HG03196 (cell line): Measurements from ENCODE around the gene BGN.

Experiments
- ATAC-seq: cut with Tn5 transposase; IDR thresholded peaks from one replicate; pipeline ENCODE4 v1.9.1; 2021; ENCODE audit not compliant: unreplicated experiment

Gene BGN

GRCh38 chrX:153481043-153481442, 13.7 kb upstream of the BGN start:
- ATAC-seq: no peak

- ATAC-seq: no peak
These were observed 12.3 kb upstream of the BGN start for GRCh38 chrX:153482376-153483015.

GRCh38 chrX:153485396-153486080, 9.2 kb upstream of the BGN start:
- ATAC-seq: no peak

DNA sequence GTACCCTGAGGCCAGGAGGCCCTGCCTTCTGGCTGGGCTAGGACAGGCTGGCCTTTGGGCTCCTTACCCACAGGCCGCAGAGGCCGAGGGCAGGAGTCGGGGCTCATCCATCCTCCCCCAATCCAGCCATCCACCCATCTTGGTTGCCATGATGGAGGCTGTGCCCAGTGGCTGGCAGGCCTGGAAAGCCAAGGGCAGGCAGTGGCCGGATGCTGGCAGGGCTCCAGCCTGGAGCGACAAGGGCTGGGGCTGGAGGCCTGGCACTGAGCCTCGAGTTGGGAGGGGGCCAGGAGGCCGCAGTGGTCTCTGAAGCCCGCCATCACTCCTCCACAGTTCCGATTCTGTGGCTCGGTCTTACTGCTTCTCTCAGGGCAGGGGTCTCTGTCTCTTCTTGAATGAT, 8.6 kb upstream of the BGN start:
- ATAC-seq: no peak

- ATAC-seq: no peak
These were observed 7.1 kb upstream of the BGN start for GRCh38 chrX:153487590-153488071.

GRCh38 chrX:153488231-153488914, 6.4 kb upstream of the BGN start:
- no peak for ATAC-seq

GRCh38 chrX:153490217-153490930, 4.4 kb upstream of the BGN start:
- no peak for ATAC-seq

DNA sequence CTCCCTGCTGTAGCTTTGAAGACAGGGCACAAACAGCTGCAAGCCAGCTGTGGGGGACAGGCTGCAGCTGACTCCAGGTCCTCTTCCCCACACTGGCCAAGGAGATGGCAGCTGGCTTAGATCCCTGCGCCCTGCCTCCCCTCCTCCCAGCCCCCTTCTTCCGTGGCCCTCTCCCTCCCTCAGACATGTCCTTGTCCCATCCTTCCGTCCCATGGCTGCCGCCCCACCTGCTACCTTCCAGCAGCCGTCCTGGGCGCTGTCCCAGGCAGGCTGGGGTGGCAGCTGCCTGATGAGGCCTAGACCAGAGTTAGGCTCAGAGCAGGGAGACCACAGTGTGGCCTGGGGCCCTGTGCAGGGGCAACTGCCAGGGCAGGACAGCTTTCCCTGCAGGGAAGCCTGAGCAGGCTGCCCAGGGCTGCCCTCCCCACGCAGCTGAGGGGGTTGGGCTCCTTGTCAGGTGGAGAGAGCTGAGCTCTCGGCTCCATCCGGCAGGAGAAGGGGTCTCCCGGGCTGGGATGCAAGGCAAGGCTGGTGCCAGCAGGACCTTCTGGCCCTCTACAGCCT, 3.3 kb upstream of the BGN start:
- ATAC-seq: no peak

- no peak for ATAC-seq
These were observed 2.9 kb upstream of the BGN start for GRCh38 chrX:153491918-153492317.

- ATAC-seq: no peak
These were observed 2.2 kb upstream of the BGN start for GRCh38 chrX:153492543-153492942.

DNA sequence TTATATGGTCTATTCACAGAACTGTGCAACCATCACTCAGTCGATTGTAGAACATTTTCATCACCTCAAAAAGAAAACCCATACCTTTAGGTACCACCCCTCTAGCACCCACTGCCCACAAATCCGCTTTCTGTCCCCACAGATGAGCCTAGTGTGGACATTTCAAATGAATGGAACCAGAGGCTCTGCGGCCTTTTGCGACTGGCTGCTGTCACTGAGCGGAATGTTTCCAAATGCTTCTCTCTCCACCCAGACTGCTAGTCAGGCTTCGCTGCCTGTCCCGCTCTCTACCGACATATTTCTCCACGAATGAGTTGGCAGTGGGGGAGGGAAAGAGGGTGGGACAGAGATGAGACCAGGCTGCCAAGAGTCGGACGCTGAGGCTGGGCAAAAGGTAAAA, 1.7 kb upstream of the BGN start:
- no peak for ATAC-seq

DNA sequence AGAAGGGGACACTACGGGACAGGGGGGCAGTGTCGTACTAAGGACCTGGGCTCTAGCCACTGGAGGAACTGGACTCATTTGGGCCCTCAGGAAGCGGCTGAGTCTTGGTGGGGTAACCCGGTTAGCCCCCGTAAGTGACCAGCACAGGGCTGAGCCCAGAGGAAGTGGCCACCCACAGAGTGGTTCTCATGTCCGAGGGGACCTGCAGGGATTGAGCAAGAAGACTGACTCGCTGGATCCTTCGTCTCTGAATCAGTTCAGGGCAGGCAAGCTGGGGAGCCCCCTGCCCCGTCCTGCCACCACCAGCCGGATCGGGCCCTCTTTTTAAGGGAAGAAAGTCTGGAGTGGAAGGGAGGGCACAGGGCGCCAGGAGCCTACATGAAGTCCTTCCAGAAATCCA, 719 bp upstream of the BGN start:
- ATAC-seq: no peak

- ATAC-seq: no peak
These were observed 577 bp downstream of the BGN start for GRCh38 chrX:153495362-153495751.

DNA sequence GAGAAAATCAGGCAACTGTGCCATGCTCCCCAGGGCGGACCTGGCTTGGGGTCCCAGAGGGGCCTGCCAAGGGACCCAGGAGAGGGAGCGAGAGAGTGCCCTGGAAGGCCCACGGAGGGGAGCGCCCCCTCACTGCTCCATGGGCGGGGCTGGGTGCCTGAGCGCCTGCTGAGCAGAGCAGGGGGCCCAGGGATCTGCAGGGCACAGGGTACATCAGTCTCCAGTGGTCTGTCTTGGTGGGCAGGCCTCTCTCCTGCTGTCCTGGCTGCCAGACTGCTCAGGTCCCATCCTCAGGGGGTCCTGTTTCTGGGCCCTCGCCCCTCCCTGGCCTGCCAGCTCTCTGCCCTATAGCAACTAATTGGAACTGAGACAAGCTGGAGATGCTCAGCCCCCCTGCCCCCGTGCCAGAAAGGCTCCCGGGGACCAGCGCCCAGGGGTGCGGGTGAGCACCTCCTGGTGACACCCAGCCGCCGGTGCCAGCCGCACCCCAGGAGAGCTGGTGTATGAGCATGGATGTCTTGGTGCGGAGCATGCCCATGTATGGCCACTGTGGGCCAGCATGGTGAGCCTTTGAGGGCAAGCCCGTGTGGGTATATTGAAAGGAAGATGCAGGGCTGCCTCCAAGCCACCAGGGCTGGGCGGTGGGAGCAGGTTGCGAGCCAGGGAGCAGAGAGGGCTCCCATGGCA, 1.3 kb downstream of the BGN start:
- no peak for ATAC-seq

- ATAC-seq: no peak
These were observed 1.8 kb downstream of the BGN start for GRCh38 chrX:153496590-153496959.

DNA sequence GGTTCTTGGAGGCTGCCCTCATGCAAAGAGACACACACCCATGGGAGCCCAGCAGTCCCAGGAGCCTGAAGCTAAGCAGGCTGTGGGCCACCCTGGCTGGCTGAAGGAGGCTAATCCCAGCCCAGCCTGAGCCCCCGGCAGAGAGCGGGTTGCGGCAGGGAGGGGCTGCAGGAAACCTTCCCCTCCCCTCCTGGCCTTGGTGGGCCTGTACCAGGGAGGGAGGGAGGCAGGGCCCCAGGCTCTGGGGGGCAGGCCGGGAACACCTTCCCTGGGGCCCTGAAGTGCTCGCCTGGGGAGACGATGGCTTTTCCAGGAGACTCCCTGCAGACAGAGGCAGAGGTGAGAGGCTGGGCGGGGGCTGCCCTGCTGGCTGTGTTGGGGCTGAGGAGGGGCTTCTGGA, 3.7 kb downstream of the BGN start:
- ATAC-seq: no peak

DNA sequence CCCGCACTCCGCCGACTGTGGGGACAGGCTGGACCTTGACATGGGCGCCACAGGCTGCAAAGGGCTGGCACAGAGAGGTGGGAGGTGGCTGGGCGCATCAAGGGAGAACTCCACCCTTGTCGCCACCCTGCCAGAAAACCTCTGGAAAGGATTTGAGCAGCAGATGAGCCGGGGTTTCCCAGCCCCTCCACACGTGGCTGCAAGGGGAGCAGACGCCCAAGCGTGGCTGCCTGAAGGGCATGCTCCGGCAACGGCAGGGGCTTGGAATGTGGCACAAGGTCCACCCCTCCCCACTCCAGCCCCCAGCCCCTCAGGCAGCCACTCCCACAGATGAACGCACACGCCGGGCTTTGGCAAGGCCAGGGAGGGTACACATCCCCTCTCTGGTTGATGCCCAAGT, 4.6 kb downstream of the BGN start:
- ATAC-seq: no peak

GRCh38 chrX:153499876-153500275, 5.1 kb downstream of the BGN start:
- ATAC-seq: no peak

DNA sequence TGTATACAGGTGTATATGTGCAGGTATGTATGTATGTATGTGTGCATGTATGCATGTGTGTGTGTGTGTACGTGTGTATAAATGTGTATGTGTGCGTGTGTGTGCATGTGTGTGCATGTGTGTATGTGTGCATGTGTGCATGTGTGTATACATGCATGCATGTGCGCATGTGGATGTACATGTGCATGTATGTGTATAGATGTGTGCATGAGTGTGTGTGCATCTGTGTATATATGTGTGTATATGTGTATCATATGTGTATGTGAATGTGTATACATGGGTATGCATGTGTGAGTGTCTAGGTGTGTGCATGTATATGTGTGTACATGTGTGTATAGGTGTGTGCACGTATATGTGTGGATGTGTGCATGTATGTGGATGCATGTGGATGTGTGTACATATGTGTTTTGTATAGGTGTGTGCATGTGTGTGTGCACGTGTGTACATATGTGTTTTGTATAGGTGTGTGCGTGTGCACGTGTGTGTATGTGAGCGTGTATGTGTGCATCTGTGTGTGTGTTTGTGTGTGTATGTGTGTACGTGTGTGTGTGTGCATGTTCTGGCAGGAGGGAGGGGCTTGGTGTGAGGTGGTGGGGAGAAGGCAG, 6.0 kb downstream of the BGN start:
- no peak for ATAC-seq

DNA sequence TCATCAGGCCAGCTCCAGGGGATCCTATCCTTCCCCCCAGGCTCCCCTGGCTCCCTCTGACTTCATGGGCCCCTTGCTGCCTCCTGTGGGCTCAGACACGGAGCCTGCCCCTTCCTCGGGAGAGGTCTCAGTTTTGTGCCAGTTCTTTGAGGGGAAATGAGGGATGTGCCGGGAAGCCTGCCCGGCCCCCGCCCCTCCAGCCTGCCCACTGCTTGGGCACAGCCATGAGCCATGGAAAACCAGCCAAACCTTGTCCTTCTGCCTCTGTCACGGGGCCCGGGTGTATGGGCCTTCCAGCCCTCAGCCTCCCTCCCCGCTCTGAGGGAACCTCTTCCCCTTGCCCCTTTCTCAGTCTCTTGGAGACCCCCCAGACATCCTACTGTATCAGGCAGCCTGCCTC, 6.8 kb downstream of the BGN start:
- no peak for ATAC-seq
